Endothelial cell of umbilical vein (primary cell): ENCODE data around the gene KIF18A. TPM values are rescaled to one million over a fixed set of nuclear protein-coding genes. Genes with fewer than 3 reads are reported as not detected.

Source experiments
- BruUV-seq: library from RNA; stranded (reverse); fragments of 400-500 nt; replicated peaks from 2 replicates; lab custom pipeline; 2021; lab: Mats Ljungman, UMichigan
- CTCF ChIA-PET: fragments of 300-600, 350-600 bp; sonication (Branson Sonifier 250); formaldehyde crosslinking; loops from one replicate; lab custom pipeline; 2021; ENCODE audit warnings: antibody characterized with exemption, inconsistent platforms; lab: Charles Lee
- POLR2A ChIA-PET: fragments of 300-600, 350-600 bp; sonication (Branson Sonifier 250); formaldehyde crosslinking; loops from one replicate; lab custom pipeline; 2021; ENCODE audit warnings: antibody characterized with exemption, inconsistent platforms; lab: Charles Lee
- DNase-seq: peaks from one replicate; pipeline ENCODE4 v3.0.0-alpha.2; 2011; ENCODE audit warnings: low read depth, low spot score
- FAIRE-seq: peaks from 2 replicates; lab custom pipeline; 2011; peaks lifted over from hg19 to GRCh38; lab: Jason Lieb, UNC
- H2AFZ ChIP-seq: 2 replicates; pipeline ENCODE4 v1.6.0; 2012; ENCODE audit warnings: low read depth, low read length, control low read depth, inconsistent platforms
- H3K27ac ChIP-seq: 2 replicates; pipeline ENCODE4 v1.5.1; 2011; ENCODE audit warnings: low read depth, mild to moderate bottlenecking, control low read depth, low read length, moderate library complexity; ENCODE audit not compliant: insufficient read depth
- H3K27me3 ChIP-seq, 2 experiments: 2 replicates each; pipeline versions ENCODE4 v1.6.0 to v1.6.1; 2011; ENCODE audit warnings: low read length in 2 of 2, mixed read lengths in 1 of 2; ENCODE audit not compliant: control insufficient read depth in 2 of 2, insufficient read depth in 2 of 2
- H3K36me3 ChIP-seq, 2 experiments: 2 replicates in 1 of 2; 3 replicates in 1 of 2; pipeline ENCODE4 v1.5.1; 2011; ENCODE audit warnings: low read length in 2 of 2, mild to moderate bottlenecking in 1 of 2, moderate library complexity in 1 of 2; ENCODE audit not compliant: control insufficient read depth in 2 of 2, insufficient read depth in 2 of 2; ENCODE audit errors: extremely low read depth in 1 of 2
- H3K4me1 ChIP-seq: 3 replicates; pipeline ENCODE4 v1.5.1; 2011; ENCODE audit warnings: mild to moderate bottlenecking, low read length; ENCODE audit not compliant: control insufficient read depth, insufficient read depth; ENCODE audit errors: extremely low read depth
- H3K4me2 ChIP-seq: 2 replicates; pipeline ENCODE4 v1.6.1; 2011; ENCODE audit warnings: low read length, control low read depth, mixed read lengths; ENCODE audit not compliant: insufficient read depth
- H3K4me3 ChIP-seq, 3 experiments: fragments of 200-600 bp in 1 of 3; sonication (generic), shearing (Covaris generic) in 1 of 3; replicated peaks in 1 of 3; 2 replicates each; pipeline ENCODE4 v1.5.1; 2011 to 2016; ENCODE audit warnings: control low read depth in 3 of 3, low read length in 3 of 3, mild to moderate bottlenecking in 2 of 3, inconsistent platforms in 1 of 3, low read depth in 1 of 3, moderate library complexity in 1 of 3; ENCODE audit not compliant: insufficient read depth in 1 of 3
- H3K79me2 ChIP-seq: 2 replicates; pipeline ENCODE4 v1.6.0; 2012; ENCODE audit warnings: low read length, inconsistent platforms; ENCODE audit not compliant: control insufficient read depth, insufficient read depth
- H3K9ac ChIP-seq: replicated peaks from 2 replicates; pipeline ENCODE3; 2011; ENCODE audit warnings: low read length, control low read depth; ENCODE audit not compliant: insufficient read depth; ENCODE audit errors: extremely low read depth
- H3K9me1 ChIP-seq: replicated peaks from 3 replicates; pipeline ENCODE4 v1.6.0; 2011; ENCODE audit warnings: mild to moderate bottlenecking, low read length; ENCODE audit not compliant: control insufficient read depth, insufficient read depth; ENCODE audit errors: extremely low read depth
- H3K9me3 ChIP-seq: replicated peaks from 2 replicates; pipeline ENCODE4 v1.5.1; 2012; ENCODE audit warnings: low read length, inconsistent platforms; ENCODE audit not compliant: control insufficient read depth, insufficient read depth
- H4K20me1 ChIP-seq: replicated peaks from 2 replicates; pipeline ENCODE3; 2011; ENCODE audit warnings: mild to moderate bottlenecking, low read length; ENCODE audit not compliant: control insufficient read depth, insufficient read depth; ENCODE audit errors: extremely low read depth
- EZH2 ChIP-seq: IDR thresholded peaks from 2 replicates; pipeline ENCODE4 v1.6.1; 2012; ENCODE audit warnings: borderline replicate concordance, low read depth, mild to moderate bottlenecking, moderate library complexity, low read length, inconsistent platforms; ENCODE audit not compliant: severe bottlenecking
- FOS ChIP-seq: IDR thresholded peaks from 2 replicates; pipeline ENCODE4 v1.6.1; 2011; ENCODE audit warnings: mild to moderate bottlenecking, low read length, moderate library complexity, borderline replicate concordance; ENCODE audit not compliant: insufficient read depth
- GATA2 ChIP-seq: IDR thresholded peaks from 2 replicates; pipeline ENCODE4 v1.7.0; 2011; ENCODE audit warnings: low read depth, mild to moderate bottlenecking, moderate library complexity, mixed read lengths, low read length; ENCODE audit not compliant: insufficient read length, insufficient read depth
- JUN ChIP-seq: IDR thresholded peaks from 2 replicates; pipeline ENCODE4 v1.6.1; 2011; ENCODE audit warnings: borderline replicate concordance, low read depth; ENCODE audit not compliant: insufficient read length, insufficient read depth
- MYC ChIP-seq: IDR thresholded peaks from one replicate; pipeline ENCODE4 v1.6.1; 2011; ENCODE audit warnings: mild to moderate bottlenecking, low read depth, low read length
- POLR2A ChIP-seq: IDR thresholded peaks from 2 replicates; pipeline ENCODE4 v1.6.1; 2012; ENCODE audit warnings: low read depth, mild to moderate bottlenecking, control low read depth, low read length
- POLR2AphosphoS5 ChIP-seq: IDR thresholded peaks from 2 replicates; pipeline ENCODE4 v1.6.1; 2012; ENCODE audit warnings: low read depth, mild to moderate bottlenecking, control low read depth, low read length, moderate library complexity; ENCODE audit not compliant: insufficient read depth
- dilution Hi-C: fragments of 300-500 bp; cut with MboI; formaldehyde crosslinking; loops from one replicate; pipeline ENCODE4 v1.15.0; 2019; ENCODE audit warnings: low sequenced_read_pairs; ENCODE audit not compliant: extremely low pct_ligation_motif_present
- intact Hi-C: fragments of 100-400 bp; cut with micrococcal nuclease; formaldehyde crosslinking; loops from one replicate; pipeline ENCODE4 v1.10.0; 2022
- polyA plus RNA-seq, 4 experiments: library from polyadenylated mRNA; depleted of rRNA in 3 of 4; stranded (reverse) in 3 of 4; unstranded in 1 of 4; fragments of >200 nt; gene quantifications; 2 replicates each; pipeline versions ENCODE4 v1.2.1 to v1.2.3, GENCODE V29; 2011 to 2012; ENCODE audit warnings: missing spikeins in 1 of 4
- total RNA-seq: library from RNA; stranded (reverse); gene quantifications from 2 replicates; pipeline ENCODE4 v1.2.3, GENCODE V29; 2021
- TF ChIP-seq, protein P1 (sequence below), 2 donors: IDR thresholded peaks; 1 replicate in 1 of 2; 2 replicates in 1 of 2; pipeline ENCODE4 v1.5.1; 2011; ENCODE audit warnings: low read length in 2 of 2, mild to moderate bottlenecking in 2 of 2, moderate library complexity in 2 of 2, control low read depth in 1 of 2, inconsistent platforms in 1 of 2, low read depth in 1 of 2; ENCODE audit not compliant: insufficient read depth in 1 of 2; ENCODE audit errors: extremely low read depth in 1 of 2
- TF ChIP-seq, protein P2 (sequence below): IDR thresholded peaks from 2 replicates; pipeline ENCODE4 v1.6.1; 2011; ENCODE audit not compliant: insufficient read depth, insufficient read length

KIF18A gene
- total and polyA plus RNA-seq, 2 donors (not counting 3 experiments of a cell fraction or from before 2014, with no cell fraction given) = 2.5 to 18.5 TPM

DNA sequence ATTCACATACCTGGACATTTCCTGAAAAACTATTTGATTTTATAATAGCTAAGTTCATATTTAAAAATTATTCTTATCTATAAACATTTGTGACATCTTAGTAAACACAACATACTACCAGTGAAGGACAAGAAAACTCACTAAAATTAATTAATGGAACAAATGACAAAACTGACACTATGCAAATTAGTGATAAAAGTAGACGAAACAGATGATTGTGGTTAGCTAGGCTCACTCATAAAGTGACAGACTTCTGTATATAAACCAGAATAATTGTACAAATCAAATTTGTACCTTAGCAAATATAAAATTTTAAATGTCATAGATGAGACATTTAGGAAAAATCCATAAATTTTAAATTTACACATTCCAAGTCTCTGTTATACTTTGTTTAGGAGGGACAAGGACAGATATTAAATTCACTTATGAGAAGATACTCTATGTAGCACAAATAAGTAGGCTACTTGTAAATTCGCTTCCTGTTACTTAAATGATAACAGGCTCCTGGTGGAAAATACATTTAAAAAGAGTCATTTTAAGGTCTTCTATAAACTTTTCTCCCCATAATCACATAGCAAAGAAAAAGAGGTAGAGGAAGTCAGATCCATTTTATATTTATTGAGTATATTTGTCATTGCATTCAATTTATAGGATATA, 81.2 kb downstream of the KIF18A start:
- Histone ChIP-seq H3K4me2 (no peak overlapping the region), H3K27me3 (no peaks in the 10 kb centered on the region), H3K27ac (no peak overlapping the region), H3K9me3 (no peaks in the 10 kb centered on the region), H2AFZ (no peak overlapping the region), H3K4me3 (no peak overlapping the region), H3K9ac (no peak overlapping the region), H4K20me1 (no peaks in the 10 kb centered on the region), H3K4me1 (no peaks in the 10 kb centered on the region), H3K79me2 (no peaks in the 10 kb centered on the region), H3K36me3 (peaks cover 0 to 8% of the 10 kb centered on the region in 2 experiments), H3K9me1 (peaks cover 2% of the 10 kb centered on the region)
- CTCF ChIA-PET = interaction anchor here (0.9 kb wide), 1 partner anchor 309 kb away, joined by 3 read pairs; no protein-coding TSS in a partner anchor
- DNase-seq (no peak), FAIRE-seq (no peak)
- POLR2A ChIA-PET = no interaction called here
- BruUV-seq = no TSS peak
- intact Hi-C loops = no loop called here
- dilution Hi-C loops = no loop called here
- no peak for TF ChIP-seq POLR2A
- TF ChIP-seq JUN = no peak
- no peak for TF ChIP-seq MYC
- no peak for TF ChIP-seq GATA2
- TF ChIP-seq POLR2AphosphoS5 = no peak
- TF ChIP-seq, protein P1, sequence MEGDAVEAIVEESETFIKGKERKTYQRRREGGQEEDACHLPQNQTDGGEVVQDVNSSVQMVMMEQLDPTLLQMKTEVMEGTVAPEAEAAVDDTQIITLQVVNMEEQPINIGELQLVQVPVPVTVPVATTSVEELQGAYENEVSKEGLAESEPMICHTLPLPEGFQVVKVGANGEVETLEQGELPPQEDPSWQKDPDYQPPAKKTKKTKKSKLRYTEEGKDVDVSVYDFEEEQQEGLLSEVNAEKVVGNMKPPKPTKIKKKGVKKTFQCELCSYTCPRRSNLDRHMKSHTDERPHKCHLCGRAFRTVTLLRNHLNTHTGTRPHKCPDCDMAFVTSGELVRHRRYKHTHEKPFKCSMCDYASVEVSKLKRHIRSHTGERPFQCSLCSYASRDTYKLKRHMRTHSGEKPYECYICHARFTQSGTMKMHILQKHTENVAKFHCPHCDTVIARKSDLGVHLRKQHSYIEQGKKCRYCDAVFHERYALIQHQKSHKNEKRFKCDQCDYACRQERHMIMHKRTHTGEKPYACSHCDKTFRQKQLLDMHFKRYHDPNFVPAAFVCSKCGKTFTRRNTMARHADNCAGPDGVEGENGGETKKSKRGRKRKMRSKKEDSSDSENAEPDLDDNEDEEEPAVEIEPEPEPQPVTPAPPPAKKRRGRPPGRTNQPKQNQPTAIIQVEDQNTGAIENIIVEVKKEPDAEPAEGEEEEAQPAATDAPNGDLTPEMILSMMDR (IDR thresholded peaks at IDR 0.05; ENCODE audit: extremely low read depth in 1 of 2, insufficient read depth in 1 of 2, low read depth in 1 of 2, low read length in 2 of 2) = no peak
- no peak for TF ChIP-seq EZH2
- TF ChIP-seq FOS = no peak
- TF ChIP-seq, protein P2, sequence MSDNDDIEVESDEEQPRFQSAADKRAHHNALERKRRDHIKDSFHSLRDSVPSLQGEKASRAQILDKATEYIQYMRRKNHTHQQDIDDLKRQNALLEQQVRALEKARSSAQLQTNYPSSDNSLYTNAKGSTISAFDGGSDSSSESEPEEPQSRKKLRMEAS = no peak
